H1 (cell line): Measurements from ENCODE around the gene OR10G7. TPM values are rescaled to one million over a fixed set of nuclear protein-coding genes. Genes with fewer than 3 reads are reported as not detected.

ENCODE experiments used
- CTCF ChIA-PET: fragments of 300-600 bp; sonication (Branson Sonifier 250); formaldehyde crosslinking; loops from one replicate; lab custom pipeline; 2021; ENCODE audit not compliant: partially characterized antibody; lab: Charles Lee
- POLR2A ChIA-PET: fragments of 300-600 bp; sonication (Branson Sonifier 250); formaldehyde crosslinking; loops from one replicate; lab custom pipeline; 2021; ENCODE audit warnings: inconsistent platforms; ENCODE audit not compliant: partially characterized antibody; lab: Charles Lee
- DNase-seq, 2 experiments: peaks; one replicate each; pipeline versions ENCODE4 v3.0.0 to v3.0.0-alpha.2; 2010 to 2022; ENCODE audit warnings: low spot score in 2 of 2, low read depth in 1 of 2, mixed read lengths in 1 of 2
- FAIRE-seq: peaks from 2 replicates; lab custom pipeline; 2011; peaks lifted over from hg19 to GRCh38; lab: Jason Lieb, UNC
- H2AFZ ChIP-seq: 2 replicates; pipeline ENCODE4 v1.8.1; 2012; ENCODE audit warnings: low read length, inconsistent platforms
- H2AK5ac ChIP-seq: 2 replicates; pipeline ENCODE4 v1.6.1; 2013; ENCODE audit warnings: low read depth, low read length
- H2BK120ac ChIP-seq: replicated peaks from 2 replicates; pipeline ENCODE3; 2013; ENCODE audit warnings: low read depth, low read length, inconsistent platforms
- H2BK12ac ChIP-seq: 2 replicates; pipeline ENCODE4 v1.6.1; 2013; ENCODE audit warnings: low read depth, low read length
- H2BK15ac ChIP-seq: 2 replicates; pipeline ENCODE4 v1.6.1; 2013; ENCODE audit warnings: low read length
- H2BK20ac ChIP-seq: 2 replicates; pipeline ENCODE4 v1.6.1; 2013; ENCODE audit warnings: low read length
- H2BK5ac ChIP-seq: 2 replicates; pipeline ENCODE4 v1.6.1; 2013; ENCODE audit warnings: low read depth, low read length
- H3K14ac ChIP-seq: 2 replicates; pipeline ENCODE4 v1.6.1; 2013; ENCODE audit warnings: inconsistent platforms; ENCODE audit not compliant: insufficient read length
- H3K18ac ChIP-seq: 2 replicates; pipeline ENCODE4 v1.6.1; 2013; ENCODE audit warnings: low read length; ENCODE audit errors: extremely low read depth
- H3K23ac ChIP-seq: 2 replicates; pipeline ENCODE4 v1.6.1; 2013; ENCODE audit warnings: inconsistent platforms; ENCODE audit not compliant: insufficient read length
- H3K23me2 ChIP-seq: 2 replicates; pipeline ENCODE4 v1.6.1; 2013; ENCODE audit warnings: low read depth, low read length
- H3K27ac ChIP-seq: 2 replicates; pipeline ENCODE4 v1.6.1; 2011; ENCODE audit warnings: low read depth, low read length, inconsistent platforms
- H3K27me3 ChIP-seq, 4 experiments: replicated peaks in 1 of 4; 1 replicate in 1 of 4; 2 replicates in 3 of 4; pipeline versions ENCODE4 v1.6.1 to v1.8.1; 2011 to 2013; ENCODE audit warnings: low read length in 3 of 4, mild to moderate bottlenecking in 3 of 4, inconsistent platforms in 2 of 4, mixed read lengths in 2 of 4, moderate library complexity in 1 of 4; ENCODE audit not compliant: control insufficient read depth in 3 of 4, insufficient read depth in 3 of 4; ENCODE audit errors: extremely low read depth in 1 of 4
- H3K36me3 ChIP-seq, 4 experiments: 2 replicates each; pipeline versions ENCODE4 v1.6.1 to v1.8.1; 2011 to 2013; ENCODE audit warnings: mild to moderate bottlenecking in 4 of 4, low read length in 3 of 4, moderate library complexity in 2 of 4, control low read depth in 1 of 4, inconsistent platforms in 1 of 4; ENCODE audit not compliant: insufficient read depth in 4 of 4, control insufficient read depth in 2 of 4
- H3K4ac ChIP-seq: replicated peaks from 2 replicates; pipeline ENCODE3; 2013; ENCODE audit warnings: low read length, low read depth, mixed read lengths, inconsistent platforms; ENCODE audit not compliant: insufficient read length
- H3K4me1 ChIP-seq, 4 experiments: replicated peaks in 1 of 4; 1 replicate in 1 of 4; 2 replicates in 3 of 4; pipeline versions ENCODE4 v1.6.1 to v1.8.1; 2011 to 2013; ENCODE audit warnings: low read length in 3 of 4, inconsistent platforms in 2 of 4, mixed read lengths in 1 of 4; ENCODE audit not compliant: insufficient read depth in 4 of 4, control insufficient read depth in 3 of 4
- H3K4me2 ChIP-seq, 2 experiments: 2 replicates each; pipeline versions ENCODE4 v1.6.1 to v1.8.1; 2011 to 2013; ENCODE audit warnings: low read depth in 2 of 2, low read length in 2 of 2, control low read depth in 1 of 2, inconsistent platforms in 1 of 2, mild to moderate bottlenecking in 1 of 2; ENCODE audit not compliant: insufficient read depth in 1 of 2
- H3K4me3 ChIP-seq, 4 experiments: fragments of 200-600, 300-600 bp in 1 of 4; sonication (generic), shearing (Covaris generic), sonication (Bioruptor Twin) in 1 of 4; 2 replicates each; pipeline versions ENCODE4 v1.5.1 to v1.8.1; 2011 to 2016; ENCODE audit warnings: low read length in 4 of 4, low read depth in 3 of 4, control low read depth in 2 of 4, inconsistent platforms in 2 of 4, mild to moderate bottlenecking in 2 of 4, mixed read lengths in 1 of 4, moderate library complexity in 1 of 4; ENCODE audit not compliant: insufficient read depth in 2 of 4; ENCODE audit errors: extremely low read depth in 1 of 4
- H3K56ac ChIP-seq: replicated peaks from 2 replicates; pipeline ENCODE3; 2013; ENCODE audit warnings: low read depth, mild to moderate bottlenecking, mixed read lengths, low read length, inconsistent platforms; ENCODE audit not compliant: insufficient read length
- H3K79me1 ChIP-seq: 2 replicates; pipeline ENCODE4 v1.6.1; 2013; ENCODE audit warnings: low read depth, low read length, control low read depth
- H3K79me2 ChIP-seq, 2 experiments: 2 replicates each; pipeline versions ENCODE4 v1.6.1 to v1.8.1; 2012 to 2013; ENCODE audit warnings: low read length in 2 of 2, mild to moderate bottlenecking in 2 of 2, inconsistent platforms in 1 of 2; ENCODE audit not compliant: insufficient read depth in 2 of 2, control insufficient read depth in 1 of 2
- H3K9ac ChIP-seq, 4 experiments: replicated peaks in 1 of 4; 1 replicate in 1 of 4; 2 replicates in 3 of 4; pipeline versions ENCODE4 v1.6.1 to v1.8.1; 2011 to 2013; ENCODE audit warnings: low read depth in 3 of 4, low read length in 3 of 4, control low read depth in 2 of 4, mild to moderate bottlenecking in 2 of 4, moderate library complexity in 2 of 4, inconsistent platforms in 1 of 4; ENCODE audit errors: extremely low read depth in 1 of 4
- H3K9me3 ChIP-seq, 2 experiments: 2 replicates each; pipeline versions ENCODE4 v1.6.1 to v1.8.1; 2012 to 2013; ENCODE audit warnings: mild to moderate bottlenecking in 2 of 2, moderate library complexity in 2 of 2, control low read depth in 1 of 2, inconsistent platforms in 1 of 2, low read depth in 1 of 2, low read length in 1 of 2, mixed read lengths in 1 of 2; ENCODE audit not compliant: insufficient read depth in 2 of 2
- H4K20me1 ChIP-seq, 2 experiments: replicated peaks in 1 of 2; 2 replicates each; pipeline versions ENCODE3 to v1.8.1; 2011 to 2013; ENCODE audit warnings: inconsistent platforms in 2 of 2, low read length in 2 of 2, mild to moderate bottlenecking in 1 of 2; ENCODE audit not compliant: insufficient read depth in 2 of 2, control insufficient read depth in 1 of 2
- H4K5ac ChIP-seq: 2 replicates; pipeline ENCODE4 v1.6.1; 2013; ENCODE audit warnings: low read length, low read depth, mixed read lengths, inconsistent platforms; ENCODE audit not compliant: insufficient read length
- H4K8ac ChIP-seq: 2 replicates; pipeline ENCODE4 v1.8.0; 2013; ENCODE audit warnings: mild to moderate bottlenecking, moderate library complexity, low read length, inconsistent platforms; ENCODE audit not compliant: insufficient read depth; ENCODE audit errors: extremely low read depth
- H4K91ac ChIP-seq: replicated peaks from 2 replicates; pipeline ENCODE3; 2013; ENCODE audit warnings: low read length, mixed read lengths, inconsistent platforms; ENCODE audit not compliant: insufficient read length
- ATF3 ChIP-seq: IDR thresholded peaks from 2 replicates; pipeline ENCODE4 v1.6.1; 2011; ENCODE audit warnings: low read depth, mild to moderate bottlenecking, low read length; ENCODE audit not compliant: insufficient read depth
- CBX8 ChIP-seq: fragments of 300-800, 300-1000 bp; sonication (generic); IDR thresholded peaks from 2 replicates; pipeline ENCODE4 v1.7.1; 2016; ENCODE audit warnings: low read depth, low read length, borderline replicate concordance
- CEBPB ChIP-seq: IDR thresholded peaks from 2 replicates; pipeline ENCODE4 v1.6.1; 2012; ENCODE audit warnings: low read depth, low read length
- CHD1 ChIP-seq: IDR thresholded peaks from 2 replicates; pipeline ENCODE4 v1.6.1; 2012; ENCODE audit warnings: low read depth, low read length, improper control_type of control experiment
- CREB1 ChIP-seq: IDR thresholded peaks from 2 replicates; pipeline ENCODE4 v1.6.1; 2012; ENCODE audit warnings: inconsistent platforms
- CTBP2 ChIP-seq: IDR thresholded peaks from 2 replicates; pipeline ENCODE4 v1.7.0; 2011; ENCODE audit warnings: borderline replicate concordance, mild to moderate bottlenecking, moderate library complexity, mixed read lengths, low read length; ENCODE audit not compliant: insufficient read depth, insufficient read length
- NANOG ChIP-seq: IDR thresholded peaks from 2 replicates; pipeline ENCODE4 v1.6.1; 2011; ENCODE audit warnings: low read length, low read depth, mild to moderate bottlenecking, inconsistent platforms; ENCODE audit not compliant: insufficient read depth, poor library complexity, severe bottlenecking
- POLR2AphosphoS5 ChIP-seq: IDR thresholded peaks from 2 replicates; pipeline ENCODE4 v1.6.1; 2011; ENCODE audit warnings: low read depth, low read length
- RBBP5 ChIP-seq: IDR thresholded peaks from 2 replicates; pipeline ENCODE4 v1.7.1; 2012; ENCODE audit warnings: low read depth, mild to moderate bottlenecking, inconsistent platforms, low read length, moderate library complexity, borderline replicate concordance
- SIX5 ChIP-seq: IDR thresholded peaks from 2 replicates; pipeline ENCODE4 v1.6.1; 2011; ENCODE audit warnings: mild to moderate bottlenecking, low read depth, low read length
- SP4 ChIP-seq: IDR thresholded peaks from 2 replicates; pipeline ENCODE4 v1.6.1; 2012; ENCODE audit warnings: low read length, inconsistent platforms
- TAF7 ChIP-seq: optimal IDR thresholded peaks from 2 replicates; pipeline ENCODE3; 2011; ENCODE audit warnings: low read depth, mild to moderate bottlenecking, inconsistent platforms, low read length, moderate library complexity, borderline replicate concordance
- TBP ChIP-seq: IDR thresholded peaks from 2 replicates; pipeline ENCODE4 v1.6.1; 2011; ENCODE audit warnings: low read depth, low read length, improper control_type of control experiment
- WGBS, 2 experiments: shearing (Covaris generic) in 1 of 2; methylation state at CpG; one replicate each; pipeline versions ENCODE4 v1.1.6 to v1.1.7; 2013 to 2015; ENCODE audit warnings: low lambda C conversion rate in 2 of 2, mixed read lengths in 2 of 2, inconsistent platforms in 1 of 2, low coverage in 1 of 2, missing lambda C conversion rate in 1 of 2; ENCODE audit not compliant: insufficient replicate concordance in 2 of 2, insufficient coverage in 1 of 2, insufficient read length in 1 of 2; ENCODE audit errors: extremely low coverage in 1 of 2, missing lambda C conversion rate in 1 of 2; 5-methylcytosine and 5-hydroxymethylcytosine counted together
- polyA plus RNA-seq, 7 experiments: library from polyadenylated mRNA; depleted of rRNA in 3 of 7; stranded (reverse) in 5 of 7; unstranded in 2 of 7; fragments of >200 nt in 5 of 7; fragments of 200-250 nt in 2 of 7; gene quantifications; 1 replicate in 5 of 7; 2 replicates in 1 of 7; 4 replicates in 1 of 7; pipeline versions ENCODE4 v1.2.1 to v1.2.3, GENCODE V29; 2011 to 2013; ENCODE audit warnings: missing spikeins in 2 of 7, mixed read lengths in 2 of 7
- total RNA-seq: library from RNA; stranded (reverse); fragmentation: NEBNext Ultra II Directional; extraction: Animal tissue kit (Norgen Biotek cat#: 25700); gene quantifications from 2 replicates; pipeline ENCODE4 v1.2.1, GENCODE V29; 2021

OR10G7 gene
- total and polyA plus RNA-seq, 2 of the 8 experiments (the other 6 are each of a cell fraction or from before 2014, with no cell fraction given): not detected

- ChIA-PET CTCF (interaction anchor here (0.7 to 6.7 kb wide), 19 partner anchors 9 to 415 kb away, joined by 3 to 43 read pairs (median 5); partner anchors contain the start of genes SCN3B and VWA5A), POLR2A (interaction anchor here (1.3 kb wide), 1 partner anchor 34 kb away, joined by 3 read pairs; no protein-coding TSS in a partner anchor)
- TF ChIP-seq ATF3 (no peak), TAF7 (no peak), CHD1 (no peak), CREB1 (no peak), CTBP2 (no peak), TBP (no peak), CEBPB (no peak), CBX8 (no peak), SP4 (no peak), RBBP5 (no peak), SIX5 (no peak), POLR2AphosphoS5 (no peak), NANOG (no peak)
- Histone ChIP-seq H3K36me3 (no peaks in the 10 kb centered on the region), H3K4ac (no peak overlapping the region), H2AFZ (no peak overlapping the region), H3K9me3 (no peaks in the 10 kb centered on the region), H3K4me1 (peaks cover 0 to 3% (median 2%) of the 10 kb centered on the region in 4 experiments; a peak in 3 of 7 replicates), H3K4me2 (no peak overlapping the region), H4K91ac (no peak overlapping the region), H3K79me1 (no peaks in the 10 kb centered on the region), H3K18ac (no peak overlapping the region), H3K79me2 (no peaks in the 10 kb centered on the region), H4K5ac (no peak overlapping the region), H3K23me2 (no peaks in the 10 kb centered on the region), H3K27ac (no peak overlapping the region), H2BK20ac (no peak overlapping the region), H3K14ac (no peak overlapping the region), H2AK5ac (no peak overlapping the region), H3K23ac (no peak overlapping the region), H2BK120ac (no peak overlapping the region), H3K27me3 (no peaks in the 10 kb centered on the region), H3K4me3 (no peak overlapping the region), H3K9ac (no peak overlapping the region), H2BK12ac (no peak overlapping the region), H2BK15ac (no peak overlapping the region), H4K8ac (no peak overlapping the region), H3K56ac (no peak overlapping the region), H4K20me1 (no peaks in the 10 kb centered on the region), H2BK5ac (no peak overlapping the region)
- 76% methylated on average over 4 of the region's 4 CpGs; no CpG with 5 or more reads in 1 of the 2 experiments for WGBS, 2 experiments
- no peak for FAIRE-seq
- DNase-seq: no peak
These were observed 27.5 kb upstream of the OR10G7 start for GRCh38 chr11:124068601-124069110.
